Ovary (tissue), 9 donors: ENCODE measurements around the gene ORC1. TPM values are rescaled to one million over a fixed set of nuclear protein-coding genes. Genes with fewer than 3 reads are reported as not detected.

Source experiments
- DNase-seq, 5 donors: peaks; one replicate each; pipeline ENCODE4 v3.0.0-alpha.2; 2019 to 2020
- H3K27ac ChIP-seq, 2 donors: fragments of 200-600 bp; one replicate each; pipeline versions ENCODE4 v1.5.1 to v1.8.0; 2019 to 2022
- H3K27me3 ChIP-seq: fragments of 200-600 bp; one replicate; pipeline ENCODE4 v1.8.0; 2022
- H3K36me3 ChIP-seq: fragments of 200-600 bp; sonication (generic); one replicate; pipeline ENCODE4 v1.5.1; 2019
- H3K4me1 ChIP-seq: one replicate; pipeline ENCODE4 v1.8.1; 2013; ENCODE audit warnings: mild to moderate bottlenecking, moderate library complexity; ENCODE audit not compliant: insufficient read depth
- H3K4me3 ChIP-seq: fragments of 200-600 bp; sonication (generic); one replicate; pipeline ENCODE4 v1.5.1; 2017
- H3K9me3 ChIP-seq, 2 donors: fragments of 200-600 bp in 1 of 2; sonication (generic) in 1 of 2; one replicate each; pipeline versions ENCODE4 v1.5.1 to v1.8.1; 2013 to 2019; ENCODE audit warnings: mild to moderate bottlenecking in 1 of 2, moderate library complexity in 1 of 2
- EP300 ChIP-seq: sonication (generic); formaldehyde crosslinking; IDR thresholded peaks from one replicate; pipeline ENCODE4 v1.6.1; 2017; ENCODE audit warnings: antibody characterized with exemption
- POLR2A ChIP-seq: fragments of 450-650 bp; IDR thresholded peaks from one replicate; pipeline ENCODE4 v1.6.1; 2017; ENCODE audit warnings: antibody characterized with exemption, mild to moderate bottlenecking, moderate library complexity
- WGBS, 3 donors: extraction: QIAGEN DNeasy Blood & Tissue Kit in 1 of 3; methylation state at CpG; one replicate each; pipeline versions ENCODE4 v1.1.5 to v1.1.7; 2013 to 2017; 5-methylcytosine and 5-hydroxymethylcytosine counted together
- intact Hi-C, 4 donors: fragments of 100-400 bp; cut with DNase I; formaldehyde crosslinking; loops; one replicate each; pipeline versions ENCODE4 v1.11.0 to v1.15.1; 2022 to 2023
- polyA plus RNA-seq, 2 donors: library from polyadenylated mRNA; stranded (reverse); fragments of 200-250 nt in 1 of 2; fragments of 350-450 nt in 1 of 2; fragmentation: Illumina TruSeq in 1 of 2; extraction: RNeasy Lipid Tissue Mini Kit (QIAGEN cat#74804) in 1 of 2; gene quantifications; one replicate each; pipeline ENCODE4 v1.2.3, GENCODE V29; 2013 to 2014
- total RNA-seq, 7 donors: library from RNA; depleted of rRNA in 2 of 7; stranded (reverse); fragments of >200 nt in 2 of 7; fragmentation: NEBNext Ultra II Directional in 3 of 7; extraction: Animal tissue kit (Norgen Biotek cat#: 25700) in 3 of 7; gene quantifications; one replicate each; pipeline versions ENCODE4 v1.1.0 to v1.2.4, GENCODE V29; 2016 to 2023
- TF ChIP-seq, protein P1 (sequence below), 3 donors: fragments of 450-650 bp in 2 of 3; fragments of 200-600 bp in 1 of 3; IDR thresholded peaks; one replicate each; pipeline versions ENCODE4 v1.5.1 to v1.8.0; 2016 to 2022; ENCODE audit warnings: antibody characterized with exemption in 3 of 3, mild to moderate bottlenecking in 1 of 3
- donor health status: DM: no; HTN: no; CAD: no; lungs with moderate emphysema.
- donor health status: DM: no; HTN: no; CAD: no.
- donor health status: Bipolar disorder and iron deficiency.
- donor health status: DM: yes; HTN: yes; CAD: no.
- donor health status: DM: no; HTN: no; CAD: no.
- donor health status: DM: yes; HTN: yes; CAD: no.

The ORC1 gene
- total and polyA plus RNA-seq, 9 donors, result 0.23 to 0.84 (median 0.43) TPM

- TF ChIP-seq POLR2A (no peak), EP300 (no peak)
- TF ChIP-seq, protein P1, sequence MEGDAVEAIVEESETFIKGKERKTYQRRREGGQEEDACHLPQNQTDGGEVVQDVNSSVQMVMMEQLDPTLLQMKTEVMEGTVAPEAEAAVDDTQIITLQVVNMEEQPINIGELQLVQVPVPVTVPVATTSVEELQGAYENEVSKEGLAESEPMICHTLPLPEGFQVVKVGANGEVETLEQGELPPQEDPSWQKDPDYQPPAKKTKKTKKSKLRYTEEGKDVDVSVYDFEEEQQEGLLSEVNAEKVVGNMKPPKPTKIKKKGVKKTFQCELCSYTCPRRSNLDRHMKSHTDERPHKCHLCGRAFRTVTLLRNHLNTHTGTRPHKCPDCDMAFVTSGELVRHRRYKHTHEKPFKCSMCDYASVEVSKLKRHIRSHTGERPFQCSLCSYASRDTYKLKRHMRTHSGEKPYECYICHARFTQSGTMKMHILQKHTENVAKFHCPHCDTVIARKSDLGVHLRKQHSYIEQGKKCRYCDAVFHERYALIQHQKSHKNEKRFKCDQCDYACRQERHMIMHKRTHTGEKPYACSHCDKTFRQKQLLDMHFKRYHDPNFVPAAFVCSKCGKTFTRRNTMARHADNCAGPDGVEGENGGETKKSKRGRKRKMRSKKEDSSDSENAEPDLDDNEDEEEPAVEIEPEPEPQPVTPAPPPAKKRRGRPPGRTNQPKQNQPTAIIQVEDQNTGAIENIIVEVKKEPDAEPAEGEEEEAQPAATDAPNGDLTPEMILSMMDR (IDR thresholded peaks at IDR 0.05), result no peak
These were observed 71.8 kb downstream of the ORC1 start for GRCh38 chr1:52332411-52332810.

GRCh38 chr1:52328615-52329014, 75.6 kb downstream of the ORC1 start:
- H3K36me3 ChIP-seq, result no peaks in the 10 kb centered on the region
- intact Hi-C loops, result no loop called here
- no peak overlapping the region for H3K4me3 ChIP-seq
- H3K27me3 ChIP-seq, result no peaks in the 10 kb centered on the region
- no peak overlapping the region for H3K27ac ChIP-seq
- WGBS, 3 donors, result 96 to 100% (median 97%) methylated on average over 1 of the region's 1 CpG
- TF ChIP-seq, protein P1 (IDR thresholded peaks at IDR 0.05), result no peak
- TF ChIP-seq POLR2A, result no peak
- TF ChIP-seq EP300, result no peak
- DNase-seq, result no peak
- no peaks in the 10 kb centered on the region for H3K9me3 ChIP-seq
- H3K4me1 ChIP-seq, result no peaks in the 10 kb centered on the region

More at GRCh38 chr1:52332411-52332810, 71.8 kb downstream of the ORC1 start:
- H3K27ac ChIP-seq, result no peak overlapping the region
- no peaks in the 10 kb centered on the region for H3K36me3 ChIP-seq
- no peaks in the 10 kb centered on the region for H3K9me3 ChIP-seq
- intact Hi-C loops, result no loop called here
- DNase-seq, result no peak
- H3K4me3 ChIP-seq, result no peak overlapping the region
- WGBS, 3 donors, result 94 to 97% (median 94%) methylated on average over 1 of the region's 1 CpG
- no peaks in the 10 kb centered on the region for H3K27me3 ChIP-seq
- no peaks in the 10 kb centered on the region for H3K4me1 ChIP-seq

- no peaks in the 10 kb centered on the region for H3K4me1 ChIP-seq
- no peak overlapping the region for H3K4me3 ChIP-seq
- H3K9me3 ChIP-seq, result no peaks in the 10 kb centered on the region
- 82 to 88% (median 86%) methylated on average over 5 of the region's 5 CpGs for WGBS, 3 donors
- no peak for DNase-seq
- H3K27me3 ChIP-seq, result no peaks in the 10 kb centered on the region
- intact Hi-C loops, result no loop called here
- no peak overlapping the region for H3K27ac ChIP-seq
- H3K36me3 ChIP-seq, result no peaks in the 10 kb centered on the region
- TF ChIP-seq POLR2A, result no peak
- TF ChIP-seq EP300, result no peak
- TF ChIP-seq, protein P1 (IDR thresholded peaks at IDR 0.05), result no peak
These were observed 78.4 kb downstream of the ORC1 start for GRCh38 chr1:52325786-52326185.

DNA sequence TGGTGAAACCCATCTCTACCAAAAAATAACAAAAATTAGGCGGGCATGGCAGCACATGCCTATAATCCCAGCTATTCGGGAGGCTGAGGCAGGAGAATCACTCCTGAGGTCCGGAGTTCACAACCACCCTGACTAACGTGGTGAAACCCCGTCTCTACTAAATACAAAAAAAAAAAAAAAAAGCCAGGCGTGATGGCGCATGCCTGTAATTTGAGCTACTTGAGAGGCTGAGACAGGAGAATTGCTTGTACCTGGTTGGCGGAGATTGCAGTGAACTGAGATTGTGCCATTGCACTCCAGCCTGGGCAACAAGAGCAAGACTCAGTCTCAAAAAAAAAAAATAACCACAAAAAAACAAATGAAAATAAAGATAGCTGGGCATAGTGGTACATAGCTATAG, 80.5 kb downstream of the ORC1 start:
- DNase-seq, result no peak
- intact Hi-C loops, result no loop called here
- Histone ChIP-seq H3K9me3 (no peaks in the 10 kb centered on the region), H3K4me1 (no peaks in the 10 kb centered on the region), H3K27me3 (no peaks in the 10 kb centered on the region), H3K27ac (no peak overlapping the region), H3K36me3 (no peaks in the 10 kb centered on the region), H3K4me3 (no peak overlapping the region)
- 93 to 96% (median 95%) methylated on average over 8 of the region's 8 CpGs for WGBS, 3 donors
- TF ChIP-seq, protein P1 (IDR thresholded peaks at IDR 0.05), result no peak
- TF ChIP-seq EP300 (no peak), POLR2A (no peak)

Other genes with a start within 250 kb of the ORC1 start
- gene CC2D1B, start 38.2 kb downstream of the ORC1 start, total RNA-seq, result 10 to 100 TPM; 21.6 to 38.9 (median 27.1) TPM
- gene CC2D1B, start 38.2 kb downstream of the ORC1 start, polyA plus RNA-seq, result 10 to 100 TPM; 15.5 to 21.1 TPM
- gene PRPF38A, start 179 bp upstream of the ORC1 start, total RNA-seq, result 10 to 100 TPM; 17.7 to 66.0 (median 51.2) TPM
- gene PRPF38A, start 179 bp upstream of the ORC1 start, polyA plus RNA-seq, result 10 to 100 TPM; 21.6 to 34.4 TPM
- 10 to 100 TPM; 60.7 to 90.5 (median 79.6) TPM for gene TUT4, start 148.7 kb upstream of the ORC1 start, total RNA-seq
- 10 to 100 TPM; 35.6 to 41.1 TPM for gene TUT4, start 148.7 kb upstream of the ORC1 start, polyA plus RNA-seq
- gene GPX7, start 197.9 kb upstream of the ORC1 start, total RNA-seq, result 10 to 100 TPM; 10.3 to 22.1 (median 13.1) TPM
- 10 to 100 TPM; 23.1 to 23.7 TPM for gene GPX7, start 197.9 kb upstream of the ORC1 start, polyA plus RNA-seq
- gene SHISAL2A, start 228.7 kb upstream of the ORC1 start, total RNA-seq, result under 1 TPM in 4 of 7 donors, not detected in 3; 0.12 to 0.69 (median 0.34) TPM
- gene SHISAL2A, start 228.7 kb upstream of the ORC1 start, polyA plus RNA-seq, result not detected